Fibroblast of mammary gland (primary cell): Measurements from ENCODE around the gene TIMM10.
A peak's percentile ranks its signal among the peaks of the same experiment; 100 is the strongest.

ENCODE experiments used
- DNase-seq: peaks from one replicate; pipeline ENCODE4 v3.0.0-alpha.2; 2010; ENCODE audit warnings: low read depth
- H3K4me3 ChIP-seq: 2 replicates; pipeline ENCODE4 v1.5.1; 2011; ENCODE audit warnings: low read depth, mild to moderate bottlenecking, low read length, moderate library complexity; ENCODE audit not compliant: control insufficient read depth
- CTCF ChIP-seq: conservative IDR thresholded peaks from 2 replicates; pipeline ENCODE4 v1.5.1; 2011; ENCODE audit warnings: low read depth, low read length, inconsistent platforms; ENCODE audit not compliant: control insufficient read depth, insufficient read depth

The TIMM10 gene

GRCh38 chr11:57496109-57496820 lies 34.3 kb downstream of the TIMM10 start:
- H3K4me3 ChIP-seq, result no peak overlapping the region
- no peak for TF ChIP-seq CTCF
- no peak for DNase-seq

- H3K4me3 ChIP-seq, result no peak overlapping the region
- TF ChIP-seq CTCF, result peak; percentile 80
- no peak for DNase-seq
These were observed 36.7 kb downstream of the TIMM10 start for GRCh38 chr11:57493507-57494503.

GRCh38 chr11:57491371-57492061 lies 39.0 kb downstream of the TIMM10 start:
- DNase-seq, result peak; percentile 36
- no peak overlapping the region for H3K4me3 ChIP-seq
- peak; percentile 66 for TF ChIP-seq CTCF

GRCh38 chr11:57490456-57491248 lies 39.9 kb downstream of the TIMM10 start:
- no peak overlapping the region for H3K4me3 ChIP-seq
- peak; percentile 60 for DNase-seq
- TF ChIP-seq CTCF, result no peak

- H3K4me3 ChIP-seq, result no peak overlapping the region
- no peak for TF ChIP-seq CTCF
- no peak for DNase-seq
These were observed 42.5 kb downstream of the TIMM10 start for GRCh38 chr11:57487920-57488659.
